HepG2 (cell line): Measurements from ENCODE around the gene N4BP2. TPM values are rescaled to one million over a fixed set of nuclear protein-coding genes. Genes with fewer than 3 reads are reported as not detected.

Experiments
- HMG20A ChIP-seq: IDR thresholded peaks from 2 replicates; pipeline ENCODE4 v1.6.1; 2016; ENCODE audit warnings: borderline replicate concordance
- ISL2 ChIP-seq: sonication (generic); formaldehyde crosslinking; IDR thresholded peaks from 2 replicates; pipeline ENCODE4 v1.5.0; 2020; ENCODE audit warnings: missing genetic modification reagents
- KMT2B ChIP-seq: IDR thresholded peaks from 2 replicates; pipeline ENCODE4 v1.6.1; 2016; ENCODE audit warnings: missing genetic modification reagents, missing compliant biosample characterization
- MYC ChIP-seq: sonication (generic); formaldehyde crosslinking; IDR thresholded peaks from 2 replicates; pipeline ENCODE4 v1.9.0; 2021; ENCODE audit warnings: missing genetic modification reagents, borderline replicate concordance
- SAP130 ChIP-seq: IDR thresholded peaks from 2 replicates; pipeline ENCODE4 v1.6.1; 2016; ENCODE audit warnings: low read depth
- TARDBP ChIP-seq: sonication (generic); formaldehyde crosslinking; IDR thresholded peaks from 2 replicates; pipeline ENCODE4 v1.8.0; 2022; ENCODE audit warnings: mild to moderate bottlenecking, missing genetic modification reagents
- WIZ ChIP-seq: sonication (generic); formaldehyde crosslinking; IDR thresholded peaks from 2 replicates; pipeline ENCODE4 v1.5.1; 2020; ENCODE audit warnings: mild to moderate bottlenecking, missing genetic modification reagents
- XRCC5 ChIP-seq: fragments of 200-400 bp; formaldehyde crosslinking; optimal IDR thresholded peaks from 2 replicates; pipeline ENCODE3; 2017; ENCODE audit warnings: mild to moderate bottlenecking, low read length
- ZNF17 ChIP-seq: sonication (generic); formaldehyde crosslinking; IDR thresholded peaks from 2 replicates; pipeline ENCODE4 v1.5.0; 2020; ENCODE audit warnings: mild to moderate bottlenecking, missing genetic modification reagents
- ZNF225 ChIP-seq: sonication (generic); formaldehyde crosslinking; IDR thresholded peaks from 2 replicates; pipeline ENCODE4 v1.4.0; 2020; ENCODE audit warnings: mild to moderate bottlenecking, missing genetic modification reagents
- ZNF263 ChIP-seq: sonication (generic); formaldehyde crosslinking; IDR thresholded peaks from 2 replicates; pipeline ENCODE4 v1.4.0; 2020; ENCODE audit warnings: missing genetic modification reagents
- ZNF570 ChIP-seq: sonication (generic); formaldehyde crosslinking; IDR thresholded peaks from 2 replicates; pipeline ENCODE4 v1.4.0; 2020; ENCODE audit warnings: mild to moderate bottlenecking, missing genetic modification reagents, borderline replicate concordance
- ZNF589 ChIP-seq: sonication (generic); formaldehyde crosslinking; conservative IDR thresholded peaks from 2 replicates; pipeline ENCODE4 v1.8.0; 2022; ENCODE audit warnings: mild to moderate bottlenecking, moderate library complexity, missing genetic modification reagents
- ZNF761 ChIP-seq: sonication (generic); formaldehyde crosslinking; conservative IDR thresholded peaks from 2 replicates; pipeline ENCODE4 v1.4.0; 2020; ENCODE audit warnings: mild to moderate bottlenecking, missing genetic modification reagents
- polyA plus RNA-seq, 8 experiments: library from polyadenylated mRNA; depleted of rRNA in 3 of 8; stranded (reverse) in 7 of 8; unstranded in 1 of 8; fragments of >200 nt; fragmentation: Illumina TruSeq in 4 of 8; extraction: Trizol in 4 of 8; gene quantifications; 2 replicates each; pipeline versions ENCODE4 v1.2.1 to v1.2.3, GENCODE V29; 2011 to 2016; ENCODE audit warnings: low read depth in 4 of 8, missing spikeins in 1 of 8, mixed read lengths in 1 of 8; ENCODE audit not compliant: insufficient read depth in 1 of 8
- total RNA-seq, 5 experiments: library from RNA; depleted of rRNA; stranded (reverse); fragments of >200 nt; fragmentation: Illumina TruSeq; extraction: Trizol; gene quantifications; 2 replicates each; pipeline ENCODE4 v1.2.3, GENCODE V29; 2016; ENCODE audit warnings: low read depth in 1 of 5
- TF ChIP-seq, protein P1 (sequence below): IDR thresholded peaks from 2 replicates; pipeline ENCODE4 v1.6.1; 2016; ENCODE audit warnings: missing compliant biosample characterization, missing genetic modification reagents, borderline replicate concordance
- TF ChIP-seq, protein P2 (sequence below): sonication (generic); formaldehyde crosslinking; IDR thresholded peaks from 2 replicates; pipeline ENCODE4 v1.4.0; 2020; ENCODE audit warnings: missing genetic modification reagents
- TF ChIP-seq, protein P3 (sequence below): sonication (generic); formaldehyde crosslinking; IDR thresholded peaks from 2 replicates; pipeline ENCODE4 v1.4.0; 2020; ENCODE audit warnings: missing genetic modification reagents, borderline replicate concordance
- TF ChIP-seq, protein P4 (sequence below): sonication (generic); formaldehyde crosslinking; IDR thresholded peaks from 2 replicates; pipeline ENCODE4 v1.5.0; 2020; ENCODE audit warnings: missing genetic modification reagents, mild to moderate bottlenecking, borderline replicate concordance

N4BP2 gene
- total and polyA plus RNA-seq, 2 of the 13 experiments (the other 11 are each of a cell fraction or from before 2014, with no cell fraction given), result 5.6 to 12.9 TPM

DNA sequence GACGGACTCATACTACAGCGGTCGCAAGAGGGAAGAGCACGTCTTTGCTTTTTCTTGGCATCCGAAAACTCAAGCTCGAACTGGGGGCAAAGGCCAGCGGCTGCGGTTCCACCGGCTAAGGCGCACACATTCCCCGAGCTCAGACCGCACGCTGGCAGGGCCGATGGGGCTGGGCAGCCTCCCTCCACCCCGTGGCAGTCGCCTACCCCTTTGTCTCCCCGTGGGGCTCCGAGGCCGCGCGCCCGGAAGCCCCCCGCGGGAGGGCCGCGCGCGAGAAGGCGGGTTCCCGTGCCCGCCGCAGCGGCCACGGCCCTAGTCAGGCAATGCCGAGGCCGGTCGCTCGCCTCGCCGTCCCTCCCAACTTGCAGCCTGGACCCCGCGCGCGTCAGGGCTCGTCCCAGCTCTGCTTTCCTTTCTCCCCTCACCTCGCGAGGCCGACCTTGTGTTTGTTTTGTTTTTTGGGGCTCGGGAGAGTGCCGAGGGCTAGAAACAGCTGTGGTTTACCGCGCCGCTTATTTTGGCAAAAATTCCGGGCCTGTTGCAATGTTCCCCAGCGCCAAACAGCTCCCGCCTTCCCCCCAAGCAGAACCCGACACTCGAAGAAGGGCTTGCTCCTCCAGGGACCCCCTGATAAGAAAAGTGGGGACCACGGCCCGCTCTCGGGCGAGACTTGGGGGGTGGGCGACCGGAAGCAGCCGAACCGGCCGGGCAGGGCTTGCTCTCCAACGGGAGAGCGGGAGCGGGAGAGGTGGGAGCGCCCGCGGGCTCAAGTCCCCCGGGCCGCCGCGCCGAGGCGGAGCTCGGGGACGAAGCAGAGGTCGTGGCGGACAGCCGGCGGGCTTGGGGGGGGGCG is 561 bp upstream of the N4BP2 start (continued):
- TF ChIP-seq KMT2B (CRISPR knock-in tag), result no peak; the same call in 1 of the 2 replicates
- no peak for TF ChIP-seq ZNF589 (CRISPR knock-in tag)
- no peak for TF ChIP-seq ZNF570 (CRISPR knock-in tag)
- TF ChIP-seq ZNF761 (CRISPR knock-in tag), result no peak
- 0 out of 2 replicates have a peak, but pooled peaks have one; percentile 71 for TF ChIP-seq ZNF17
- no peak for TF ChIP-seq XRCC5
- TF ChIP-seq, protein P1, sequence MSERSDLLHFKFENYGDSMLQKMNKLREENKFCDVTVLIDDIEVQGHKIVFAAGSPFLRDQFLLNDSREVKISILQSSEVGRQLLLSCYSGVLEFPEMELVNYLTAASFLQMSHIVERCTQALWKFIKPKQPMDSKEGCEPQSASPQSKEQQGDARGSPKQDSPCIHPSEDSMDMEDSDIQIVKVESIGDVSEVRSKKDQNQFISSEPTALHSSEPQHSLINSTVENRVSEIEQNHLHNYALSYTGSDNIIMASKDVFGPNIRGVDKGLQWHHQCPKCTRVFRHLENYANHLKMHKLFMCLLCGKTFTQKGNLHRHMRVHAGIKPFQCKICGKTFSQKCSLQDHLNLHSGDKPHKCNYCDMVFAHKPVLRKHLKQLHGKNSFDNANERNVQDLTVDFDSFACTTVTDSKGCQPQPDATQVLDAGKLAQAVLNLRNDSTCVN (CRISPR knock-in tag), result no peak
- TF ChIP-seq, protein P2, sequence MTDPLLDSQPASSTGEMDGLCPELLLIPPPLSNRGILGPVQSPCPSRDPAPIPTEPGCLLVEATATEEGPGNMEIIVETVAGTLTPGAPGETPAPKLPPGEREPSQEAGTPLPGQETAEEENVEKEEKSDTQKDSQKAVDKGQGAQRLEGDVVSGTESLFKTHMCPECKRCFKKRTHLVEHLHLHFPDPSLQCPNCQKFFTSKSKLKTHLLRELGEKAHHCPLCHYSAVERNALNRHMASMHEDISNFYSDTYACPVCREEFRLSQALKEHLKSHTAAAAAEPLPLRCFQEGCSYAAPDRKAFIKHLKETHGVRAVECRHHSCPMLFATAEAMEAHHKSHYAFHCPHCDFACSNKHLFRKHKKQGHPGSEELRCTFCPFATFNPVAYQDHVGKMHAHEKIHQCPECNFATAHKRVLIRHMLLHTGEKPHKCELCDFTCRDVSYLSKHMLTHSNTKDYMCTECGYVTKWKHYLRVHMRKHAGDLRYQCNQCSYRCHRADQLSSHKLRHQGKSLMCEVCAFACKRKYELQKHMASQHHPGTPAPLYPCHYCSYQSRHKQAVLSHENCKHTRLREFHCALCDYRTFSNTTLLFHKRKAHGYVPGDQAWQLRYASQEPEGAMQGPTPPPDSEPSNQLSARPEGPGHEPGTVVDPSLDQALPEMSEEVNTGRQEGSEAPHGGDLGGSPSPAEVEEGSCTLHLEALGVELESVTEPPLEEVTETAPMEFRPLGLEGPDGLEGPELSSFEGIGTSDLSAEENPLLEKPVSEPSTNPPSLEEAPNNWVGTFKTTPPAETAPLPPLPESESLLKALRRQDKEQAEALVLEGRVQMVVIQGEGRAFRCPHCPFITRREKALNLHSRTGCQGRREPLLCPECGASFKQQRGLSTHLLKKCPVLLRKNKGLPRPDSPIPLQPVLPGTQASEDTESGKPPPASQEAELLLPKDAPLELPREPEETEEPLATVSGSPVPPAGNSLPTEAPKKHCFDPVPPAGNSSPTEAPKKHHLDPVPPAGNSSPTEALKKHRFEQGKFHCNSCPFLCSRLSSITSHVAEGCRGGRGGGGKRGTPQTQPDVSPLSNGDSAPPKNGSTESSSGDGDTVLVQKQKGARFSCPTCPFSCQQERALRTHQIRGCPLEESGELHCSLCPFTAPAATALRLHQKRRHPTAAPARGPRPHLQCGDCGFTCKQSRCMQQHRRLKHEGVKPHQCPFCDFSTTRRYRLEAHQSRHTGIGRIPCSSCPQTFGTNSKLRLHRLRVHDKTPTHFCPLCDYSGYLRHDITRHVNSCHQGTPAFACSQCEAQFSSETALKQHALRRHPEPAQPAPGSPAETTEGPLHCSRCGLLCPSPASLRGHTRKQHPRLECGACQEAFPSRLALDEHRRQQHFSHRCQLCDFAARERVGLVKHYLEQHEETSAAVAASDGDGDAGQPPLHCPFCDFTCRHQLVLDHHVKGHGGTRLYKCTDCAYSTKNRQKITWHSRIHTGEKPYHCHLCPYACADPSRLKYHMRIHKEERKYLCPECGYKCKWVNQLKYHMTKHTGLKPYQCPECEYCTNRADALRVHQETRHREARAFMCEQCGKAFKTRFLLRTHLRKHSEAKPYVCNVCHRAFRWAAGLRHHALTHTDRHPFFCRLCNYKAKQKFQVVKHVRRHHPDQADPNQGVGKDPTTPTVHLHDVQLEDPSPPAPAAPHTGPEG, result no peak
- TF ChIP-seq, protein P3, sequence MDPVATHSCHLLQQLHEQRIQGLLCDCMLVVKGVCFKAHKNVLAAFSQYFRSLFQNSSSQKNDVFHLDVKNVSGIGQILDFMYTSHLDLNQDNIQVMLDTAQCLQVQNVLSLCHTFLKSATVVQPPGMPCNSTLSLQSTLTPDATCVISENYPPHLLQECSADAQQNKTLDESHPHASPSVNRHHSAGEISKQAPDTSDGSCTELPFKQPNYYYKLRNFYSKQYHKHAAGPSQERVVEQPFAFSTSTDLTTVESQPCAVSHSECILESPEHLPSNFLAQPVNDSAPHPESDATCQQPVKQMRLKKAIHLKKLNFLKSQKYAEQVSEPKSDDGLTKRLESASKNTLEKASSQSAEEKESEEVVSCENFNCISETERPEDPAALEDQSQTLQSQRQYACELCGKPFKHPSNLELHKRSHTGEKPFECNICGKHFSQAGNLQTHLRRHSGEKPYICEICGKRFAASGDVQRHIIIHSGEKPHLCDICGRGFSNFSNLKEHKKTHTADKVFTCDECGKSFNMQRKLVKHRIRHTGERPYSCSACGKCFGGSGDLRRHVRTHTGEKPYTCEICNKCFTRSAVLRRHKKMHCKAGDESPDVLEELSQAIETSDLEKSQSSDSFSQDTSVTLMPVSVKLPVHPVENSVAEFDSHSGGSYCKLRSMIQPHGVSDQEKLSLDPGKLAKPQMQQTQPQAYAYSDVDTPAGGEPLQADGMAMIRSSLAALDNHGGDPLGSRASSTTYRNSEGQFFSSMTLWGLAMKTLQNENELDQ (CRISPR knock-in tag), result no peak
- TF ChIP-seq ZNF263 (CRISPR knock-in tag), result peak; percentile 13; the same call in 1 of the 2 replicates
- TF ChIP-seq, protein P4, sequence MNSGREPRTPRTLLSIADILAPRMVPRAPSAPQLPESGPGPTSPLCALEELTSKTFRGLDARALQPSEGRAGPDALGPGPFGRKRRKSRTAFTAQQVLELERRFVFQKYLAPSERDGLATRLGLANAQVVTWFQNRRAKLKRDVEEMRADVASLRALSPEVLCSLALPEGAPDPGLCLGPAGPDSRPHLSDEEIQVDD (CRISPR knock-in tag), result 0 out of 2 replicates have a peak, but pooled peaks have one; percentile 27
- no peak; the same call in 1 of the 2 replicates for TF ChIP-seq TARDBP (CRISPR knock-in tag)
- no peak for TF ChIP-seq ISL2 (CRISPR knock-in tag)
- no peak for TF ChIP-seq ZNF225
- no peak for TF ChIP-seq WIZ (CRISPR knock-in tag)
- TF ChIP-seq HMG20A (CRISPR knock-in tag), result no peak
- peak; percentile 41 for TF ChIP-seq SAP130 (CRISPR knock-in tag)
- peak; percentile 61; the same call in 1 of the 2 replicates for TF ChIP-seq MYC (CRISPR knock-in tag)
